Kidney (tissue), 14 donors: Measurements from ENCODE around the gene NEDD1. TPM values are rescaled to one million over a fixed set of nuclear protein-coding genes. Genes with fewer than 3 reads are reported as not detected.
A peak's percentile ranks its signal among the peaks of the same experiment; 100 is the strongest.

Source experiments
- DNase-seq, 5 donors: peaks; one replicate each; pipeline ENCODE4 v3.0.0-alpha.2; 2013 to 2020
- FAIRE-seq: peaks from 2 replicates; lab custom pipeline; 2012; peaks lifted over from hg19 to GRCh38; lab: Jason Lieb, UNC
- H3K27ac ChIP-seq, 2 donors: one replicate each; pipeline ENCODE4 v1.7.0; 2013; ENCODE audit warnings: low read depth in 2 of 2, low read length in 2 of 2, inconsistent platforms in 1 of 2
- H3K27me3 ChIP-seq: one replicate; pipeline ENCODE4 v1.7.1; 2013; ENCODE audit warnings: low read length, inconsistent platforms; ENCODE audit not compliant: control insufficient read depth, insufficient read depth
- H3K36me3 ChIP-seq, 3 donors: one replicate each; pipeline versions ENCODE4 v1.7.0 to v1.7.1; 2013; ENCODE audit warnings: low read length in 3 of 3, control low read depth in 1 of 3, inconsistent platforms in 1 of 3; ENCODE audit not compliant: insufficient read depth in 3 of 3, control insufficient read depth in 2 of 3
- H3K4me1 ChIP-seq, 3 donors: one replicate each; pipeline versions ENCODE4 v1.7.0 to v1.7.1; 2013; ENCODE audit warnings: low read length in 3 of 3, inconsistent platforms in 1 of 3, low read depth in 1 of 3; ENCODE audit not compliant: control insufficient read depth in 2 of 3, insufficient read depth in 2 of 3
- H3K4me3 ChIP-seq, 3 donors: one replicate each; pipeline versions ENCODE4 v1.7.0 to v1.8.1; 2013; ENCODE audit warnings: low read length in 3 of 3, control low read depth in 1 of 3, inconsistent platforms in 1 of 3
- H3K9ac ChIP-seq, 3 donors: one replicate each; pipeline versions ENCODE4 v1.7.0 to v1.7.1; 2013; ENCODE audit warnings: low read length in 3 of 3, control low read depth in 1 of 3, inconsistent platforms in 1 of 3
- H3K9me3 ChIP-seq, 3 donors: one replicate each; pipeline versions ENCODE4 v1.7.0 to v1.7.1; 2013; ENCODE audit warnings: low read length in 3 of 3, control low read depth in 1 of 3, inconsistent platforms in 1 of 3; ENCODE audit not compliant: control insufficient read depth in 2 of 3, insufficient read depth in 1 of 3
- intact Hi-C: fragments of 100-400 bp; cut with DNase I; formaldehyde crosslinking; loops from one replicate; pipeline ENCODE4 v1.11.1; 2022
- polyA plus RNA-seq: library from polyadenylated mRNA; stranded (reverse); fragments of 350-450 nt; fragmentation: Illumina TruSeq; extraction: RNeasy Lipid Tissue Mini Kit (QIAGEN cat#74804); gene quantifications from one replicate; pipeline ENCODE4 v1.2.3, GENCODE V29; 2014; ENCODE audit warnings: low read depth, low replicate concordance; ENCODE audit not compliant: insufficient read depth
- total RNA-seq: library from RNA; stranded (reverse); fragmentation: NEBNext Ultra II Directional; extraction: Animal tissue kit (Norgen Biotek cat#: 25700); gene quantifications from one replicate; pipeline ENCODE4 v1.2.1, GENCODE V29; 2021
- TF ChIP-seq, protein P1 (sequence below): IDR thresholded peaks from 3 replicates; pipeline ENCODE4 v1.5.1; 2012; ENCODE audit warnings: mild to moderate bottlenecking, moderate library complexity, borderline replicate concordance; ENCODE audit not compliant: insufficient read depth; ENCODE audit errors: extremely low read depth
- donor health status: control.
- donor health status: control.
- donor health status: control.
- donor health status: control.
- donor health status: control.
- donor health status: DM: yes; HTN: yes; CAD: no.
- donor health status: Normal renal cell carcinoma (clear cell type).

NEDD1 gene
- total and polyA plus RNA-seq, 2 donors from 2014 or later: 4.2 to 14.3 TPM

DNA sequence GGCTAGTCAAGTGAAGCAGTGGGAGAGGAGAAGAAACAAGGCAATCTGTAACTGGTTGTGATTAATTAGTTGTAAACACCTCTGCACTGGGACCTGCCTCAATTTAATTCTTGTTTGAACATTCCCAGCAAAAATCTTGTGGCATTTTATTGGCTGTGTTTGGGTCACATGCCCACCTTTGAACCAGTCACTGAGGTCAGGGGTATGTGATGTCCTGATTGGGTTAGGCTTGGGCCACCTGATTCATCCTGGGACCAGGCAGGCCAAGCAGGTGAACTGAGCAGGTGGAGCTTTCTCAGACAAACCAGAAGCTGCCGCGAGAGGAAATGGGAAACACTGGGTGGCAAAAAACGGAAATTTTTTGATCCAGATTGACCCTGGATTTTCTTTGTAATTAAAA, 72.5 kb downstream of the NEDD1 start:
- FAIRE-seq: no peak
- TF ChIP-seq, protein P1, sequence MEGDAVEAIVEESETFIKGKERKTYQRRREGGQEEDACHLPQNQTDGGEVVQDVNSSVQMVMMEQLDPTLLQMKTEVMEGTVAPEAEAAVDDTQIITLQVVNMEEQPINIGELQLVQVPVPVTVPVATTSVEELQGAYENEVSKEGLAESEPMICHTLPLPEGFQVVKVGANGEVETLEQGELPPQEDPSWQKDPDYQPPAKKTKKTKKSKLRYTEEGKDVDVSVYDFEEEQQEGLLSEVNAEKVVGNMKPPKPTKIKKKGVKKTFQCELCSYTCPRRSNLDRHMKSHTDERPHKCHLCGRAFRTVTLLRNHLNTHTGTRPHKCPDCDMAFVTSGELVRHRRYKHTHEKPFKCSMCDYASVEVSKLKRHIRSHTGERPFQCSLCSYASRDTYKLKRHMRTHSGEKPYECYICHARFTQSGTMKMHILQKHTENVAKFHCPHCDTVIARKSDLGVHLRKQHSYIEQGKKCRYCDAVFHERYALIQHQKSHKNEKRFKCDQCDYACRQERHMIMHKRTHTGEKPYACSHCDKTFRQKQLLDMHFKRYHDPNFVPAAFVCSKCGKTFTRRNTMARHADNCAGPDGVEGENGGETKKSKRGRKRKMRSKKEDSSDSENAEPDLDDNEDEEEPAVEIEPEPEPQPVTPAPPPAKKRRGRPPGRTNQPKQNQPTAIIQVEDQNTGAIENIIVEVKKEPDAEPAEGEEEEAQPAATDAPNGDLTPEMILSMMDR: no peak
- H3K27me3 ChIP-seq: no peaks in the 10 kb centered on the region
- H3K9ac ChIP-seq: no peak overlapping the region
- H3K9me3 ChIP-seq: peaks cover 0 to 6% (median 0%) of the 10 kb centered on the region in 3 donors
- H3K27ac ChIP-seq: no peak overlapping the region
- H3K4me1 ChIP-seq: no peaks in the 10 kb centered on the region
- H3K36me3 ChIP-seq: no peaks in the 10 kb centered on the region
- intact Hi-C loops: no loop called here
- H3K4me3 ChIP-seq: no peak overlapping the region
- no peak for DNase-seq

DNA sequence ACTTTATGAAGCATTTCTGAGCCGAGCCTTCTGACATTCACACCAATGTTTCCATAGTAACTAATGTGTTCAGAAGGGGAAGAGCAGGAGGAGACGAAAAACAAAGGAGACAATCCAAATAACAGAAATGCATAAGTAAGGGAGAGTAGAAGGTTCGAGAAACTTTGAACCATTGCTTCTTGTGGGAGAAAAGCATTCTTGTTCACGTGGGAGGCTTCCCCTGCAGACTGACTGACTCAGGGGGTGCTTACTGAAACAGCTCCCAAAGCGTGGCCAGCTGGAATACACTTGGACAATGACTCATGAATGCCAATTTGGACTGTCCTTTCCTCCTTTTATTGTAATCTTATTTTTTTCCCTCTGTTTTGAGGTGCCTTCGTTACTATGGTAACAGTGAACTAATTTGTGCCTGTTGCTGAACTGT, 73.9 kb downstream of the NEDD1 start:
- no peak overlapping the region for H3K4me3 ChIP-seq
- FAIRE-seq: no peak
- intact Hi-C loops: no loop called here
- H3K9ac ChIP-seq: no peak overlapping the region
- TF ChIP-seq, protein P1: no peak
- peaks cover 0 to 2% (median 0%) of the 10 kb centered on the region in 3 donors for H3K4me1 ChIP-seq
- H3K36me3 ChIP-seq: no peaks in the 10 kb centered on the region
- no peaks in the 10 kb centered on the region for H3K27me3 ChIP-seq
- peak in 2 of 5 donors; percentile 37 to 39 for DNase-seq
- H3K27ac ChIP-seq: no peak overlapping the region
- H3K9me3 ChIP-seq: no peaks in the 10 kb centered on the region

DNA sequence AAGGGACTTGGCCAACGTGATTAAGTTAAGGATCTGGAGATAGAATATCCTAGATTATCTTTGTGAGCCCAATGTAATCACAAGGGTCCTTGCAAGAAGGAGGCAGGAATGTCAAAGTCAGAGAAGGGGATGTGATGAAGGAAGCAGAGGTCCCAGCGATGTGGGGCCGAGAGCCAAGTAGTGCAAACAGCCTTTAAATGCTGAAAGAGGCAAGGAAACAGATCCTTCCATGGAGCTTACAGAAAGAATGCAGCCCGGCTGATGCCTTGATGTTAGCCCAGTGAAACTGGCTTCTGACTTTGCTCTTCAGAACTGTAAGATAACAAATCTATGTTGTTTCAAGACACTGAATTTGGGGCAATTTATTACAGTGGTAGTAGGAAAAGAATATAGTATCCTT, 74.9 kb downstream of the NEDD1 start:
- FAIRE-seq: no peak
- intact Hi-C loops: no loop called here

More for the DNA sequence above, 74.9 kb downstream of the NEDD1 start:
- peaks cover 0 to 2% (median 0%) of the 10 kb centered on the region in 3 donors for H3K4me1 ChIP-seq
- H3K36me3 ChIP-seq: no peaks in the 10 kb centered on the region
- H3K4me3 ChIP-seq: no peak overlapping the region
- H3K27ac ChIP-seq: no peak overlapping the region
- H3K9me3 ChIP-seq: no peaks in the 10 kb centered on the region
- no peak overlapping the region for H3K9ac ChIP-seq
- TF ChIP-seq, protein P1: no peak
- DNase-seq: no peak
- H3K27me3 ChIP-seq: no peaks in the 10 kb centered on the region
